HEK293 (cell line): ENCODE measurements around the gene MRPS24.
"Not testable (repeated sequence)": the region's sequence is repeated elsewhere in the genome, so short reads cannot be mapped to it uniquely, and the experiment has no call there.

Source experiments
- CTCF ChIA-PET: fragments of 350-600 bp; formaldehyde crosslinking; extraction: SDS; loops from one replicate; lab custom pipeline; 2021; ENCODE audit warnings: antibody characterized with exemption; lab: Yijun Ruan, JAX
- POLR2A ChIA-PET: fragments of 300-600 bp; formaldehyde crosslinking; extraction: SDS; loops from one replicate; lab custom pipeline; 2020; ENCODE audit warnings: antibody characterized with exemption, inconsistent platforms; lab: Yijun Ruan, JAX
- H3K27ac ChIP-seq: fragments of 200-500 bp; sonication (Bioruptor generic); 2 replicates; pipeline ENCODE4 v1.5.1; 2014; ENCODE audit warnings: low read depth, low read length, control low read depth, inconsistent platforms; ENCODE audit errors: extremely low read depth
- H3K36me3 ChIP-seq, 2 experiments: fragments of 200-500 bp in 1 of 2; sonication (Bioruptor generic) in 1 of 2; 1 replicate in 1 of 2; 2 replicates in 1 of 2; pipeline ENCODE4 v1.5.1; 2014 to 2017; ENCODE audit warnings: inconsistent platforms in 2 of 2, low read length in 2 of 2; ENCODE audit not compliant: control insufficient read depth in 2 of 2, insufficient read depth in 1 of 2
- H3K4me1 ChIP-seq: fragments of 200-500 bp; sonication (Bioruptor generic); 2 replicates; pipeline ENCODE4 v1.5.1; 2014; ENCODE audit warnings: mild to moderate bottlenecking, low read length, inconsistent platforms; ENCODE audit not compliant: control insufficient read depth, insufficient read depth
- H3K4me3 ChIP-seq: 2 replicates; pipeline ENCODE4 v1.5.1; 2011; ENCODE audit warnings: low read depth, mild to moderate bottlenecking, control low read depth, low read length, moderate library complexity
- H3K9me3 ChIP-seq: fragments of 200-500 bp; sonication (Bioruptor generic); 2 replicates; pipeline ENCODE4 v1.5.1; 2014; ENCODE audit warnings: low read depth, low read length, inconsistent platforms; ENCODE audit not compliant: control insufficient read depth, insufficient read depth
- FEZF1 ChIP-seq: fragments of 450-650 bp; formaldehyde crosslinking; IDR thresholded peaks from 2 replicates; pipeline ENCODE4 v1.5.1; 2016; ENCODE audit warnings: missing biosample characterization, missing genetic modification characterization
- MZF1 ChIP-seq: fragments of 450-650 bp; formaldehyde crosslinking; IDR thresholded peaks from 2 replicates; pipeline ENCODE4 v1.5.1; 2017; ENCODE audit warnings: missing biosample characterization, missing genetic modification characterization, borderline replicate concordance
- PRDM4 ChIP-seq: fragments of 450-650 bp; formaldehyde crosslinking; IDR thresholded peaks from 2 replicates; pipeline ENCODE4 v1.5.1; 2017; ENCODE audit warnings: missing biosample characterization, missing genetic modification characterization
- SCRT1 ChIP-seq: fragments of 450-650 bp; formaldehyde crosslinking; IDR thresholded peaks from 2 replicates; pipeline ENCODE4 v1.5.1; 2016; ENCODE audit warnings: missing biosample characterization, missing genetic modification characterization, borderline replicate concordance
- SCRT2 ChIP-seq: fragments of 450-650 bp; formaldehyde crosslinking; IDR thresholded peaks from 2 replicates; pipeline ENCODE4 v1.5.1; 2016; ENCODE audit warnings: missing biosample characterization, missing genetic modification characterization
- SETDB1 ChIP-seq: IDR thresholded peaks from one replicate; pipeline ENCODE4 v1.6.1; 2017; ENCODE audit warnings: mild to moderate bottlenecking, low read length, moderate library complexity, mixed read lengths; ENCODE audit not compliant: insufficient read length
- TSHZ1 ChIP-seq: fragments of 450-650 bp; formaldehyde crosslinking; IDR thresholded peaks from 2 replicates; pipeline ENCODE4 v1.5.1; 2016; ENCODE audit warnings: missing biosample characterization, missing genetic modification characterization, borderline replicate concordance
- WT1 ChIP-seq: fragments of 450-650 bp; formaldehyde crosslinking; IDR thresholded peaks from 2 replicates; pipeline ENCODE4 v1.5.1; 2016; ENCODE audit warnings: missing biosample characterization, missing genetic modification characterization
- ZNF132 ChIP-seq: fragments of 450-650 bp; formaldehyde crosslinking; IDR thresholded peaks from 2 replicates; pipeline ENCODE4 v1.5.1; 2017; ENCODE audit warnings: missing biosample characterization, missing genetic modification characterization, borderline replicate concordance
- ZNF133 ChIP-seq: fragments of 450-650 bp; formaldehyde crosslinking; IDR thresholded peaks from 2 replicates; pipeline ENCODE4 v1.5.1; 2016; ENCODE audit warnings: missing biosample characterization, missing genetic modification characterization
- ZNF175 ChIP-seq: fragments of 450-650 bp; formaldehyde crosslinking; IDR thresholded peaks from 2 replicates; pipeline ENCODE4 v1.5.1; 2016; ENCODE audit warnings: missing biosample characterization, missing genetic modification characterization
- ZNF341 ChIP-seq: fragments of 450-650 bp; formaldehyde crosslinking; IDR thresholded peaks from 2 replicates; pipeline ENCODE4; 2016; ENCODE audit warnings: low read depth, missing biosample characterization, missing genetic modification characterization
- ZNF404 ChIP-seq: fragments of 450-650 bp; formaldehyde crosslinking; IDR thresholded peaks from 2 replicates; pipeline ENCODE4 v1.5.1; 2017; ENCODE audit warnings: missing biosample characterization, missing genetic modification characterization
- ZNF473 ChIP-seq: fragments of 450-650 bp; formaldehyde crosslinking; IDR thresholded peaks from 2 replicates; pipeline ENCODE4 v1.5.1; 2017; ENCODE audit warnings: missing biosample characterization, missing genetic modification characterization
- ZNF549 ChIP-seq: fragments of 450-650 bp; IDR thresholded peaks from 2 replicates; pipeline ENCODE4 v1.5.1; 2018; ENCODE audit warnings: missing biosample characterization, missing genetic modification characterization, mild to moderate bottlenecking, inconsistent platforms, moderate library complexity
- ZNF596 ChIP-seq: fragments of 450-650 bp; IDR thresholded peaks from 2 replicates; pipeline ENCODE4 v1.5.0; 2018; ENCODE audit warnings: missing biosample characterization, mild to moderate bottlenecking, missing genetic modification characterization, moderate library complexity
- ZNF624 ChIP-seq: fragments of 450-650 bp; formaldehyde crosslinking; IDR thresholded peaks from 2 replicates; pipeline ENCODE4 v1.5.1; 2017; ENCODE audit warnings: missing biosample characterization, missing genetic modification characterization
- ZNF626 ChIP-seq: fragments of 450-650 bp; sonication (Bioruptor Pico); formaldehyde crosslinking; IDR thresholded peaks from 2 replicates; pipeline ENCODE4 v1.5.1; 2018; ENCODE audit warnings: missing biosample characterization, missing genetic modification characterization, inconsistent platforms
- ZNF768 ChIP-seq: fragments of 450-650 bp; formaldehyde crosslinking; IDR thresholded peaks from 2 replicates; pipeline ENCODE4 v1.5.1; 2018; ENCODE audit warnings: missing biosample characterization, mild to moderate bottlenecking, missing genetic modification characterization
- ZNF843 ChIP-seq: fragments of 450-650 bp; formaldehyde crosslinking; IDR thresholded peaks from 2 replicates; pipeline ENCODE4 v1.5.1; 2016; ENCODE audit warnings: missing biosample characterization, missing genetic modification characterization
- ZXDB ChIP-seq: fragments of 450-650 bp; formaldehyde crosslinking; IDR thresholded peaks from 2 replicates; pipeline ENCODE4 v1.5.1; 2016; ENCODE audit warnings: missing biosample characterization, missing genetic modification characterization

MRPS24 gene

GRCh38 chr7:43830917-43831316 is 38.4 kb downstream of the MRPS24 start:
- CTCF ChIA-PET, result interaction anchor here (1.2 to 1.7 kb wide), 2 partner anchors 8 to 248 kb away, joined by 5 to 6 read pairs; partner anchors contain the start of gene STK17A

GRCh38 chr7:43825391-43825808 is 43.9 kb downstream of the MRPS24 start:
- POLR2A ChIA-PET, result interaction anchor here (1.0 kb wide), 1 partner anchor 67 kb away, joined by 4 read pairs; the partner anchor contains the start of gene BLVRA
- H3K36me3 ChIP-seq, result no peaks in the 10 kb centered on the region
- no peaks in the 10 kb centered on the region for H3K9me3 ChIP-seq
- 0 out of 2 replicates have a peak overlapping the region, but pooled peaks have one; percentile 1 for H3K27ac ChIP-seq
- CTCF ChIA-PET, result interaction anchor here (1.9 to 2.6 kb wide), 2 partner anchors 12 to 243 kb away, joined by 8 to 10 read pairs; partner anchors contain the start of gene STK17A
- peak; percentile 93 for TF ChIP-seq ZNF596
- peak; percentile 87 for TF ChIP-seq WT1 (tag by site-specific recombination)
- TF ChIP-seq ZNF132 (tag by site-specific recombination), result no peak
- TF ChIP-seq ZNF843 (tag by site-specific recombination), result peak; percentile 58
- peak; percentile 69 for TF ChIP-seq FEZF1 (tag by site-specific recombination)
- TF ChIP-seq ZNF175 (tag by site-specific recombination), result no peak
- TF ChIP-seq TSHZ1 (tag by site-specific recombination), result peak; percentile 53; the same call in 1 of the 2 replicates
- TF ChIP-seq ZNF341 (tag by site-specific recombination), result peak; percentile 64
- TF ChIP-seq MZF1, result peak; percentile 72
- no peak for TF ChIP-seq ZNF404
- no peak for TF ChIP-seq ZNF473 (tag by site-specific recombination)
- TF ChIP-seq ZNF768 (tag by site-specific recombination), result 0 out of 2 replicates have a peak, but pooled peaks have one; percentile 6
- peak; percentile 73; the same call in 1 of the 2 replicates for TF ChIP-seq ZNF133 (tag by site-specific recombination)
- TF ChIP-seq SCRT1 (tag by site-specific recombination), result peak; percentile 90
- peak; percentile 68 for TF ChIP-seq SCRT2 (tag by site-specific recombination)
- TF ChIP-seq ZNF624 (tag by site-specific recombination), result no peak
- TF ChIP-seq PRDM4, result peak; percentile 49; the same call in 1 of the 2 replicates
- TF ChIP-seq ZXDB (tag by site-specific recombination), result peak; percentile 43
- H3K4me3 ChIP-seq, result no peak overlapping the region
- peaks cover 8% of the 10 kb centered on the region for H3K4me1 ChIP-seq

More at GRCh38 chr7:43830917-43831316, 38.4 kb downstream of the MRPS24 start:
- TF ChIP-seq ZNF549 (tag by site-specific recombination) (0 out of 2 replicates have a peak, but pooled peaks have one; percentile 43), SETDB1 (peak; percentile 86), ZNF626 (tag by site-specific recombination) (peak; percentile 50; the same call in 1 of the 2 replicates)
- H3K36me3 ChIP-seq, H3K27ac ChIP-seq, POLR2A ChIA-PET, H3K4me1 ChIP-seq, H3K4me3 ChIP-seq, H3K9me3 ChIP-seq: not testable (repeated sequence)
